CD4-positive, alpha-beta T cell treated with Interleukin-15 for 4 hours (primary cell): ENCODE measurements around the gene FCN3.
"Not testable (repeated sequence)": the region's sequence is repeated elsewhere in the genome, so short reads cannot be mapped to it uniquely, and the experiment has no call there.

Experiments
- DNase-seq: peaks from one replicate; pipeline ENCODE4 v3.0.0-alpha.2; 2020; ENCODE audit warnings: low spot score

The FCN3 gene

DNA sequence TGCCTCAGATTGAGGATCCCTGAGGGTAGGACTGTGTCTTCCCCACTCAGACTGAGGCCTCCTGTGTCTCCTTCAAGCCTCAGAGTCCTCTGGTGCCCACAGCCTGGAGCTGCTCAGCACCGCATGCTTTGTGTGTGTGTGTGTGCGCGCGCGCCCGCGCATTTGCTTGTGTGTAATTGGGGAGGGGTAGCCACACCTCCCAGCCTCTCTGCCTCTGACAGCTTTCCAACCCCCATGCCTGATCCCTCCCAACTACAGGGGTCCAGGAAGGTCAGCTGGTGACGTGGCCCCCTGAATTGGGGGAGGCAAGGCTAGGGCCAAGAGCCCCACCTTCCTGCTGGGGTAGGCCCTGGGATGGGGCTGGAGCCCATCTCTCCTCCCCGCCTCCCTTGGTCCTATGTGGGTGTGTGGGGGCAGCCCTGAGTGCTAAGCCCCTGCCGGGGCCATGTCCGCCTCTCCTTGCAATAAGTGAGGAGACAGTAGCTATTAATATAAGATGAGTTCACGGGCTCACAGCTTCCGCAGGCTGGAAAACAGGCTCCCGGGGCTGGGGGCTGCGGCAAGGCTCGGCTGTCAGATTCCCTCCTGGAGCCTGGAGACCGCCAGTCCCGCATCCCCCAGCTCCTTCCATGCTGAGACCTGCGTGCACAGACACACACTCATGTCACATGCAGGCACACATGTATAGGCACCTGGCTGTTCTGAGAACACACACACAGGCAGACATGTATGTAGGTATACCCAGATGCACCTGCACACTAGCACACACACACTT lies 24.8 kb upstream of the FCN3 start:
- DNase-seq: no peak

- DNase-seq: no peak
These were observed 24.0 kb upstream of the FCN3 start for GRCh38 chr1:27398405-27399149.

GRCh38 chr1:27397749-27398148 lies 23.1 kb upstream of the FCN3 start:
- no peak for DNase-seq

DNA sequence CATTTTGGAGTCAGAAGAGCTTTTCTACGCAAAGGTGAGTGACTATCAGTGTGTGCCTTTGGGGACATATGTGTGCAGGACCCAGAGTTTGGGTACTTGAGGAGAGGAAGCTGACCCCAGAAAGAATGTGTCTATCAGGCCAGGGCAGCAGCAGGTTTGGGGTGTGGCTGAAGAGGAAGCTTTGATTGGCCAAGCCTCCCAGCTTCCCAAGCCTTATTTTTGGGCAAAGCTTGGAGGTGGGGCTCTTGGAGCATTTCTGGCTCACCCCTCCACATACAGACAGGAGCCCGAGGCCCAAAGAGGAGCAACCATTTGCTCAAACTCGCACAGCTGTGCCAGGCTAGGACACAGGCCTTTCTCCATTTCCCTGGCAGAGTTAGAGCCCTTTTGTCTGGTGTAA lies 22.5 kb upstream of the FCN3 start:
- DNase-seq: no peak

DNA sequence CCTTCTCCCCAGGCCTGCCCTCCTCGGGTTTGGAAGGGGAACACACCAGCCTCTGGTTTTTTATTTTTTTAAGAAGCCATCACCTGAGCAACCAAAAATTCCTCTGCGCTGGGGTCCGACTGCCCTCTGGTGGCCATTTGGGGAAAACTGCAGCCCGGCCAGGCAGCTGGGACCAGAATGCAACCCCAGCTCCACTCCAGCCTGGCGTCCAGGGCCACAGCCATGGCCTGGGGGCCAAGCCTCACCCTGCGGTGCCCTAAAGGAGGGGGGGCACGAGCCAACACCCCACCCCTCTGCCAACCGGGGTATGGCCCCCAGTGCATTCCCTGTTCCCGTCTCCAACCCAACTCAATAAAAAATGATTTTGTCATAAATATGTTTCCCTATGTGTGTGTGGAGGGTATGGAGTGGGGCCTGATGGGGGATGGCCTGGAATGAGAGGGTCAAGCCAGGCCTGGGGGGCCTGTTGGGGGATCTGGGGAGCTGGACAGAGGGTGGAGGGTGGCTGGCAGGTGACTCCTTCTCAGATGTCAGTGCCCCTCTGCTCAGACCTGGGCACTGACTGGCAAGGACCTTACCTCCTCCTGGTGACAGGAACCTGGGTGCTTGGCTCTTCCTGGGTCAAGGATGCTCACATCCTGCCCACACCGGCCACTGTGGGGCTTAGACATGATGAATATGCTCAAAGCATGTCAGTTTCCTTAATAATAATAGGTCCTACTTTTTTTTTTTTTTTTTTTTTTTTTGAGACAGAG lies 21.0 kb upstream of the FCN3 start:
- peak; percentile 84 for DNase-seq

- DNase-seq: no peak
These were observed 20.3 kb upstream of the FCN3 start for GRCh38 chr1:27394925-27395324.

GRCh38 chr1:27394282-27394658 lies 19.6 kb upstream of the FCN3 start:
- no peak for DNase-seq

GRCh38 chr1:27393641-27394281 lies 19.1 kb upstream of the FCN3 start:
- DNase-seq: no peak

DNA sequence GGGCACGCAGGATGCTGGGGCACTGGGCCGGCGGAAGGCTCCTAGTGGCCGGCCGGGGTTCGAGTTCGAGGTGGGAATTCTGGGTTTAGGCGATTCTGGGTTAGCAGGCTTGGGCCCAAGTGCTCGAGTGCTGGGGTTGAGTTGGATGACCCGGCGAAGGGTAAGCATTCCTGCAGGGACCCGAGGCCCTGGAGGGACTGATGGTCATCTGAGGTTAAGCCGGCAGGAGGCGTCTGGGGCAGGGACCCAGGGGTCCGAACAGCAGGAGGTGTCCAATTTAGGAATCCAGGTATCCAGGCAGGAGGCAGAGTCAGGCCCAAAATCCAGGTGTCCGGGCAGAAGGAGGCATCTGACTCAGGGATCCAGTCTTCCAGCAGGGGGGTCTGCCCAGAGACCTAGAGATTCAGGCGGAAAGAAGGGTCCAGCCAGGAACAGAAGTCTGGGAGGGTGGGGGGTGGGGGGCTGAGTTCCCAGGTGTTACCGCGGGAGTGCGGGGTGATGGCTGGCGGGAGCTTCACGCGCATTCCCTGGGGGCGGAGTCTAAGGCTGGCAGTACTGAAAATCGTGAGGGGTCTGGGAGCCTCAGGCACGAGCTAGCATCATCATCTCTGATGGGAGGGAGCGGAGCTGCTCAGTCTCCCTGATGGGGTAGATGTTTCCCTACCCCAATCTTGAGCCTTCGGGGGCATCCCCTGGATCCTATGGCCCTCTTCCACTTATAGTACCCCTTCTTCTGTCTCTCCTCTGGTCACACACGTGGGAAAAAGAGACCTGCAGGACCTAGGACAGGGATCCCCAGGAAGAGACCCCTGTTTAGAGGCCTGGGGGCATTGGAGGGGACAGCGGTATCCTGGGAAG lies 18.4 kb upstream of the FCN3 start:
- no peak for DNase-seq

DNA sequence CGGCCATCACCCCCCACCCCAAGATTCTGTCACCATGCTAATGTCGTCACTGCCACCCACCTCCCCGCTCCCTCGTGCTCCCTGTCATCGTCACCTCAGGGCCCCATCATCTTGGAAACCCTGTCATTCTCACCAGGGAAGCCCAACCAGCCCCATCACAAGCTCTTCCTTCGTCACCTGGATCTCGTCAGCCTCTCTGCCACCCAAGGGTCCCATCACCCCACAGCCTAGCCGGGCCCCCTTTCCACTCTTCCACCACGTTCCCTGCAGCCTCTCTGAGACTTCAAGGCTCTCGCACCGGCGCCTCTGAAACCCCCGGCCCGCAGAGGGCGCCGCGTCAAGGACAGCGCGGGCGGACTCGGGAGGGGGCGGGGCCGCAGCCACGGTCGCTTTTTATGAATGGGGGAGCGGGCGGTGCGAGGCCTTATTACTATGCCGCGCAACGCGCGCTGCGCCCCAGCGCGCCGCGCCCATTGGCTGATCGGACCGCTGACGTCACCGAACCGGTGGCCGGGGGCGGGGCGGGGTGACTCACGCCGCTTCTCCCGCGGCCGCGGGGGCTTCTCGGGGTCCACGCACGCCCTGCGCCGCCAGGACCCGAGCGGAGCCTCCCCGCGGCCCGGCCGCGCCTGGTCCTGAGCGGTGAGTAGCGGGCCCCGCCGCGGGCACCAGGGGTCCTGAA lies 17.6 kb upstream of the FCN3 start, which contains the start of gene GPR3:
GPR3 (plus strand) TSS at position 527 of the 682 bp plus-strand sequence. CDS start 1,177 bp downstream, outside the sequence.
- peak; percentile 94 for DNase-seq

- DNase-seq: no peak
These were observed 17.0 kb upstream of the FCN3 start for GRCh38 chr1:27391511-27392095.

DNA sequence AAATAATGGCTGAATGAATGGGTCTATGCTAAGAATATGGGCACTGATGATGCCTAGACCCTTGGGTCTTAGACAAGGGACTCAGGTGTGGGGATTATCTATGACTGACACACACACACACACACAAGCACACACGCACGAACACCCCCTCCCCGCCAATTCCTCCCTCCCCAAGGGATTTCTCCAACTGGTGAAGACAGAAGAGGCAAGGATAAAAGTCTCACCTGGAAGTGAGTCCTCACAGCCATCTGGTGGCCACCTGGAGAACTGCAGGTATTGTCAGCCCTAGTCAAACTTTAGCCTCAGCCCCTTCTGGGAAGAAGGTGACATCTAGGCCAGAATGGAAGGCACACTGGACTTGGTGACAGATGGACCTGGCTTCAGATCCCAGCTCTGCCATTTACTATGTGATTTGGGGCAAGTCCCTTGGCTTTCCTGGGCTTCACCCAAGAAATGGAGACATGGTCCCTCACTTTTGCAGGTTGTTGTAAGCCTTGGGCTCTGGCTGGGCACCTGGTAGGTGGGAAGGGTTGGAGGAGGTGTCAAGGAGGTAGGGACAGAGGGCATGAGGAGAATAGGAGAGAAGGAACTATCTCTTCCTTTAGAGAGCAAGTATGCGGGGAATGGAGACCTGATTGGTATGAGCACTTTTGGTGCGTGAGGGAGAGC lies 13.8 kb upstream of the FCN3 start:
- DNase-seq: peak; percentile 78

GRCh38 chr1:27384797-27385196 lies 10.2 kb upstream of the FCN3 start:
- DNase-seq: not testable (repeated sequence)

GRCh38 chr1:27383661-27384060 lies 9.0 kb upstream of the FCN3 start:
- DNase-seq: no peak

DNA sequence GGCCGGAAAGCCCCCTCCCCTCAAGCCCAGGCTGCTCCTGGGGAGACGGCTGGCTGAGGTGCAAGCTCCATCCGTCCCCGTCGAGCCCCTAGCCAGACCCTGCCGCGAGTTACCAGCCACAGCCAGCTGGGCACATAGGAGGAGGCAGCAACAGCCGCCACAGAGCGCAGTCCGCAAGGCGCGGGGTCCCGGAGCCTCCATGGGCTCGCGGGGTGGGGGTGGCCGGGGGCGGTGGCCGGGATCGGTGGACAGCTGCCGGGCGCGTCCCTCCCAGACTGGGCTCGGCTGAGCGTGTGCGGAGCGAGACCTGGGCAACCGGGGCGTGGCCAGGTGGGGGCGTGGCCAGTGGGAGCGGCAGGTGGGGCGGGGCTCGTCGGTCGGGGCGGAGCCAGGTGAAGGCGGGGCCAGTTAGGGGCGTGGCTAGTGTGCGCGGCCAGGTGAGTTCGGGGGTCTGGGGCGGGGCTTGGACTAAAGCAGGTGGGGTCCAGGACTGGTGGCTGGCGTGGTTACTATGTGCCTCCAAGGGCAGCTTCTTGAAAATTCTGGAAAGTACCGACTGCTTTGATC lies 8.5 kb upstream of the FCN3 start, which contains the start of gene CD164L2:
CD164L2 (minus strand) TSS at position 295 of the 567 bp plus-strand sequence; CDS start at position 201, 94 bp downstream.
- peak; percentile 17 for DNase-seq

GRCh38 chr1:27381969-27382762 lies 7.5 kb upstream of the FCN3 start:
- DNase-seq: no peak

GRCh38 chr1:27380766-27381733 lies 6.4 kb upstream of the FCN3 start:
- no peak for DNase-seq
